Measurements from ENCODE around the gene ASRGL1.

- TF ChIP-seq, protein P1, sequence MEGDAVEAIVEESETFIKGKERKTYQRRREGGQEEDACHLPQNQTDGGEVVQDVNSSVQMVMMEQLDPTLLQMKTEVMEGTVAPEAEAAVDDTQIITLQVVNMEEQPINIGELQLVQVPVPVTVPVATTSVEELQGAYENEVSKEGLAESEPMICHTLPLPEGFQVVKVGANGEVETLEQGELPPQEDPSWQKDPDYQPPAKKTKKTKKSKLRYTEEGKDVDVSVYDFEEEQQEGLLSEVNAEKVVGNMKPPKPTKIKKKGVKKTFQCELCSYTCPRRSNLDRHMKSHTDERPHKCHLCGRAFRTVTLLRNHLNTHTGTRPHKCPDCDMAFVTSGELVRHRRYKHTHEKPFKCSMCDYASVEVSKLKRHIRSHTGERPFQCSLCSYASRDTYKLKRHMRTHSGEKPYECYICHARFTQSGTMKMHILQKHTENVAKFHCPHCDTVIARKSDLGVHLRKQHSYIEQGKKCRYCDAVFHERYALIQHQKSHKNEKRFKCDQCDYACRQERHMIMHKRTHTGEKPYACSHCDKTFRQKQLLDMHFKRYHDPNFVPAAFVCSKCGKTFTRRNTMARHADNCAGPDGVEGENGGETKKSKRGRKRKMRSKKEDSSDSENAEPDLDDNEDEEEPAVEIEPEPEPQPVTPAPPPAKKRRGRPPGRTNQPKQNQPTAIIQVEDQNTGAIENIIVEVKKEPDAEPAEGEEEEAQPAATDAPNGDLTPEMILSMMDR (IDR thresholded peaks at IDR 0.05), result no peak
- TF ChIP-seq POLR2A (IDR thresholded peaks at IDR 0.05), result no peak
Measured at GRCh38 chr11:62352355-62353336, 15.4 kb downstream of the ASRGL1 start.
